Measurements from ENCODE around the gene TMPO. TPM values are rescaled to one million over a fixed set of nuclear protein-coding genes. Genes with fewer than 3 reads are reported as not detected.
A peak's percentile ranks its signal among the peaks of the same experiment; 100 is the strongest.

The TMPO gene
- polyA plus RNA-seq, 3 donors = 35.7 to 67.3 (median 52.1) TPM

DNA sequence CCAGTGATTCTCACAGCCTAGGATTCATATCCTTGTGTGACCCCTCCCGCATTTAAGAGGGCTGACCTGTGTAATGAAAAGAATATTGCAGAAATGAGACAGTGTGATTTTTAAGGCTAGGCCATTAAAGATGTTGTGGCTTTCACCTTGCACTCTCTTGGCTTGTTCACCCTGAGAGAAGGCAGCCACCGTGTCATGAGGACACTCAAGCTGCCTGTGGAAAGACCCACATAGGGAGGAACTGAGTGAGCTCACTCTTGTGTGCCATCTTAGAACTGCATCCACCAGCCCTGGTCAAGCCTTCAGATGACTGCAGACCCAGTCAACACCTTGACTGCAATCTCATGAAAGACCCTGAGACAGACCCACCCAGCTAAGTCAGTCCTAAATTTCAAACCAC is 46.3 kb upstream of the TMPO start:
- no peak overlapping the region for H3K9ac ChIP-seq (ENCODE audit: insufficient read depth, low read length, poor library complexity, severe bottlenecking)
- intact Hi-C loops (cut with micrococcal nuclease) = loop anchor here in 1 of 2 donors (5.0 kb wide), 1 partner anchor 42 kb away; no protein-coding TSS in a partner anchor
- no peak overlapping the region for H3K27ac ChIP-seq (ENCODE audit: low read depth in 1 of 2, low read length in 2 of 2)
- H3K4me2 ChIP-seq (replicated peaks; ENCODE audit: extremely low read depth, low read length, poor library complexity, severe bottlenecking) = no peak overlapping the region
- H3K4me1 ChIP-seq (ENCODE audit: control insufficient read depth in 1 of 2, insufficient read depth in 2 of 2, low read length in 2 of 2) = peaks cover 55 to 59% of the 10 kb centered on the region in 2 donors
- WGBS (ENCODE audit: insufficient coverage) = 100% methylated on average over 1 of the region's 2 CpGs
- no peaks in the 10 kb centered on the region for H4K20me1 ChIP-seq (ENCODE audit: insufficient read depth, low read length)
- Mint-ChIP-seq H3K4me3 (no peak overlapping the region), H3K27me3 (ENCODE audit: low read depth in 3 of 3) (peaks cover 0 to 2% (median 0%) of the 10 kb centered on the region in 3 donors), H3K36me3 (peaks cover 0 to 6% of the 10 kb centered on the region in 2 donors), H3K9me3 (peaks cover 0 to 4% (median 0%) of the 10 kb centered on the region in 7 donors), H3K4me1 (peaks cover 63% of the 10 kb centered on the region), H3K27ac (peak overlapping the region in 4 of 7 donors; percentile 13 to 49 (median 36))
- no peaks in the 10 kb centered on the region for H3K27me3 ChIP-seq (ENCODE audit: control insufficient read depth in 2 of 2, insufficient read depth in 2 of 2, low read length in 2 of 2)
- H3K79me2 ChIP-seq (ENCODE audit: insufficient read depth, low read length) = no peaks in the 10 kb centered on the region
- no peak overlapping the region for H2AFZ ChIP-seq (ENCODE audit: insufficient read depth, low read depth, low read length, poor library complexity, severe bottlenecking)
- peak in 1 of 3 donors; percentile 43 for DNase-seq
- H3K4me3 ChIP-seq (replicated peaks in 1 of 3; ENCODE audit: low read depth in 2 of 3, low read length in 3 of 3) = no peak overlapping the region
- no peak for TF ChIP-seq CTCF (IDR thresholded peaks at IDR 0.05)
- H3K9me3 ChIP-seq (replicated peaks in 1 of 2; ENCODE audit: control insufficient read depth in 1 of 2, insufficient read depth in 1 of 2, low read length in 2 of 2) = no peaks in the 10 kb centered on the region
- no peaks in the 10 kb centered on the region for H3K36me3 ChIP-seq (replicated peaks in 1 of 2; ENCODE audit: control insufficient read depth in 1 of 2, insufficient read depth in 2 of 2, low read length in 2 of 2)

GRCh38 chr12:98470469-98471082 is 44.8 kb upstream of the TMPO start:
- Histone ChIP-seq H3K9ac (ENCODE audit: insufficient read depth, low read length, poor library complexity, severe bottlenecking) (no peak overlapping the region), H4K20me1 (ENCODE audit: insufficient read depth, low read length) (no peaks in the 10 kb centered on the region), H2AFZ (ENCODE audit: insufficient read depth, low read depth, low read length, poor library complexity, severe bottlenecking) (peak overlapping the region; percentile 42), H3K27ac (ENCODE audit: low read depth in 1 of 2, low read length in 2 of 2) (peak overlapping the region in 1 of 2 donors; percentile 53), H3K79me2 (ENCODE audit: insufficient read depth, low read length) (no peaks in the 10 kb centered on the region), H3K9me3 (replicated peaks in 1 of 2; ENCODE audit: control insufficient read depth in 1 of 2, insufficient read depth in 1 of 2, low read length in 2 of 2) (no peaks in the 10 kb centered on the region), H3K4me2 (replicated peaks; ENCODE audit: extremely low read depth, low read length, poor library complexity, severe bottlenecking) (peak overlapping the region; percentile 11), H3K4me1 (ENCODE audit: control insufficient read depth in 1 of 2, insufficient read depth in 2 of 2, low read length in 2 of 2) (peaks cover 41 to 44% of the 10 kb centered on the region in 2 donors), H3K36me3 (replicated peaks in 1 of 2; ENCODE audit: control insufficient read depth in 1 of 2, insufficient read depth in 2 of 2, low read length in 2 of 2) (no peaks in the 10 kb centered on the region), H3K4me3 (replicated peaks in 1 of 3; ENCODE audit: low read depth in 2 of 3, low read length in 3 of 3) (no peak overlapping the region), H3K27me3 (ENCODE audit: control insufficient read depth in 2 of 2, insufficient read depth in 2 of 2, low read length in 2 of 2) (no peaks in the 10 kb centered on the region)
- H3K4me1 Mint-ChIP-seq = peaks cover 48% of the 10 kb centered on the region
- 50% methylated on average over 2 of the region's 6 CpGs for WGBS (ENCODE audit: insufficient coverage)
- H3K36me3 Mint-ChIP-seq = peaks cover 0 to 4% of the 10 kb centered on the region in 2 donors
- peaks cover 0 to 4% (median 0%) of the 10 kb centered on the region in 7 donors for H3K9me3 Mint-ChIP-seq
- intact Hi-C loops (cut with micrococcal nuclease) = no loop called here
- peak in 2 of 3 donors; percentile 51 to 59 for DNase-seq
- peak overlapping the region in 6 of 7 donors; percentile 64 to 87 (median 81) for H3K27ac Mint-ChIP-seq
- peaks cover 0 to 2% (median 0%) of the 10 kb centered on the region in 3 donors for H3K27me3 Mint-ChIP-seq (ENCODE audit: low read depth in 3 of 3)
- H3K4me3 Mint-ChIP-seq = peak overlapping the region in 1 of 2 donors; percentile 15
- no peak for TF ChIP-seq CTCF (IDR thresholded peaks at IDR 0.05)

Data from CD14-positive monocyte (primary cell).